ENCODE data around the gene GLP2R. TPM values are rescaled to one million over a fixed set of nuclear protein-coding genes. Genes with fewer than 3 reads are reported as not detected.

Gene GLP2R
- total and polyA plus RNA-seq, 2 experiments from 2014 or later: not detected

DNA sequence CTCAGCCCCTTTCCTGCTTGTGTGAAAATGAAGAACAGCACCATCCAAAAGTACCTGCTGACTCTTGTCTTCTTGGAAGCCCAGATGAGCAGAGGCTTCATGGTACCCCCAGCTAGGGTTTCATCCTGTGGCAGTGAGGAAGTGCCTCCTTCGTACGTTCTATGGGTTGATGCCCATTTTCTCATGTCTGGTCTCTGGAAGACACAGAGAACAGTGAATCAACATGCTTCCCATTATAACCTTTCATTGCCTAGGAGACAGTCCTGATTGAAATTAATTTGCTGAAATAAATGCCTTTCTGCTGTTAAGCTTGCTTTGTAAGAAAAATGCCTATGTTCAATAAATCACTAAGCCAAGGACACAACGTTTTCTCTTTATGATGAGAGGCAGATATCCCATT lies 42.8 kb downstream of the GLP2R start (continued):
- TF ChIP-seq POLR2AphosphoS5 (IDR thresholded peaks at IDR 0.05; ENCODE audit: low read depth): no peak

DNA sequence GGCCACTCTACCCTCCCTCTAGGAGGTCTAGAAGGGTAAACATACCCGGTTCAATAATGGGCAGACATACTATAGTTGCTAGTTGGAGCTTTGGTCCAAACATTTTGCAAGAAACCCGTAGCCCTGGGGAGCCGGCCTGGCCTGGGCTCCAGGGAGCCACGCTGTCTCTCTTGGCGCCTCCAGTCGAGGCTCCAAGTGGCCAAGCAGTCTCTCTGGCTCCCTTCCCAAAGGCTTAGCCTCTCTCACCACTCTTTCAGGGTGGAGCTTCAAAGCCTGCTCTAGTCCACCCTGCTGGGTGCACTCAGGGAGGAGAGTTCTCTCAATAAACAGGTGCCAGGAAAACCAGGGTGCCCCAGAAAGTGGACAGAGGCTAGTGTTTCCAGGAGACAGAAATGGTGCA lies 47.1 kb downstream of the GLP2R start:
- Histone ChIP-seq H3K4me1 (ENCODE audit: insufficient read depth) (no peaks in the 10 kb centered on the region), H2AFZ (no peak overlapping the region), H3K27ac (ENCODE audit: low read depth) (no peak overlapping the region), H3F3A (replicated peaks; ENCODE audit: low read depth) (no peaks in the 10 kb centered on the region), H3K4me2 (no peak overlapping the region), H3K79me2 (replicated peaks; ENCODE audit: insufficient read depth) (no peaks in the 10 kb centered on the region), H4K20me1 (replicated peaks; ENCODE audit: insufficient read depth) (no peaks in the 10 kb centered on the region), H3K4me3 (no peak overlapping the region), H3K27me3 (ENCODE audit: insufficient read depth) (no peaks in the 10 kb centered on the region), H3K36me3 (ENCODE audit: insufficient read depth) (no peaks in the 10 kb centered on the region), H3K9me2 (ENCODE audit: insufficient read depth) (peaks cover 3% of the 10 kb centered on the region; the same call in 1 of the 2 replicates)
- H3K27ac Mint-ChIP-seq: no peak overlapping the region
- TF ChIP-seq EZH2 (IDR thresholded peaks at IDR 0.05; ENCODE audit: low read depth, unreplicated experiment): no peak
- TF ChIP-seq POLR2AphosphoS5 (IDR thresholded peaks at IDR 0.05; ENCODE audit: low read depth): no peak
- TF ChIP-seq, protein P1, sequence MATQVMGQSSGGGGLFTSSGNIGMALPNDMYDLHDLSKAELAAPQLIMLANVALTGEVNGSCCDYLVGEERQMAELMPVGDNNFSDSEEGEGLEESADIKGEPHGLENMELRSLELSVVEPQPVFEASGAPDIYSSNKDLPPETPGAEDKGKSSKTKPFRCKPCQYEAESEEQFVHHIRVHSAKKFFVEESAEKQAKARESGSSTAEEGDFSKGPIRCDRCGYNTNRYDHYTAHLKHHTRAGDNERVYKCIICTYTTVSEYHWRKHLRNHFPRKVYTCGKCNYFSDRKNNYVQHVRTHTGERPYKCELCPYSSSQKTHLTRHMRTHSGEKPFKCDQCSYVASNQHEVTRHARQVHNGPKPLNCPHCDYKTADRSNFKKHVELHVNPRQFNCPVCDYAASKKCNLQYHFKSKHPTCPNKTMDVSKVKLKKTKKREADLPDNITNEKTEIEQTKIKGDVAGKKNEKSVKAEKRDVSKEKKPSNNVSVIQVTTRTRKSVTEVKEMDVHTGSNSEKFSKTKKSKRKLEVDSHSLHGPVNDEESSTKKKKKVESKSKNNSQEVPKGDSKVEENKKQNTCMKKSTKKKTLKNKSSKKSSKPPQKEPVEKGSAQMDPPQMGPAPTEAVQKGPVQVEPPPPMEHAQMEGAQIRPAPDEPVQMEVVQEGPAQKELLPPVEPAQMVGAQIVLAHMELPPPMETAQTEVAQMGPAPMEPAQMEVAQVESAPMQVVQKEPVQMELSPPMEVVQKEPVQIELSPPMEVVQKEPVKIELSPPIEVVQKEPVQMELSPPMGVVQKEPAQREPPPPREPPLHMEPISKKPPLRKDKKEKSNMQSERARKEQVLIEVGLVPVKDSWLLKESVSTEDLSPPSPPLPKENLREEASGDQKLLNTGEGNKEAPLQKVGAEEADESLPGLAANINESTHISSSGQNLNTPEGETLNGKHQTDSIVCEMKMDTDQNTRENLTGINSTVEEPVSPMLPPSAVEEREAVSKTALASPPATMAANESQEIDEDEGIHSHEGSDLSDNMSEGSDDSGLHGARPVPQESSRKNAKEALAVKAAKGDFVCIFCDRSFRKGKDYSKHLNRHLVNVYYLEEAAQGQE (IDR thresholded peaks at IDR 0.05; ENCODE audit: unreplicated experiment): no peak
- TF ChIP-seq STAT1 (IDR thresholded peaks at IDR 0.05; ENCODE audit: unreplicated experiment): no peak
- no peak for TF ChIP-seq JUNB (IDR thresholded peaks at IDR 0.05; ENCODE audit: unreplicated experiment)
- no peak for TF ChIP-seq CREB1 (CRISPR knock-in tag; IDR thresholded peaks at IDR 0.05; ENCODE audit: low read depth)
- TF ChIP-seq, protein P2, sequence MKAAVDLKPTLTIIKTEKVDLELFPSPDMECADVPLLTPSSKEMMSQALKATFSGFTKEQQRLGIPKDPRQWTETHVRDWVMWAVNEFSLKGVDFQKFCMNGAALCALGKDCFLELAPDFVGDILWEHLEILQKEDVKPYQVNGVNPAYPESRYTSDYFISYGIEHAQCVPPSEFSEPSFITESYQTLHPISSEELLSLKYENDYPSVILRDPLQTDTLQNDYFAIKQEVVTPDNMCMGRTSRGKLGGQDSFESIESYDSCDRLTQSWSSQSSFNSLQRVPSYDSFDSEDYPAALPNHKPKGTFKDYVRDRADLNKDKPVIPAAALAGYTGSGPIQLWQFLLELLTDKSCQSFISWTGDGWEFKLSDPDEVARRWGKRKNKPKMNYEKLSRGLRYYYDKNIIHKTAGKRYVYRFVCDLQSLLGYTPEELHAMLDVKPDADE (IDR thresholded peaks at IDR 0.05): no peak
- TF ChIP-seq, protein P3, sequence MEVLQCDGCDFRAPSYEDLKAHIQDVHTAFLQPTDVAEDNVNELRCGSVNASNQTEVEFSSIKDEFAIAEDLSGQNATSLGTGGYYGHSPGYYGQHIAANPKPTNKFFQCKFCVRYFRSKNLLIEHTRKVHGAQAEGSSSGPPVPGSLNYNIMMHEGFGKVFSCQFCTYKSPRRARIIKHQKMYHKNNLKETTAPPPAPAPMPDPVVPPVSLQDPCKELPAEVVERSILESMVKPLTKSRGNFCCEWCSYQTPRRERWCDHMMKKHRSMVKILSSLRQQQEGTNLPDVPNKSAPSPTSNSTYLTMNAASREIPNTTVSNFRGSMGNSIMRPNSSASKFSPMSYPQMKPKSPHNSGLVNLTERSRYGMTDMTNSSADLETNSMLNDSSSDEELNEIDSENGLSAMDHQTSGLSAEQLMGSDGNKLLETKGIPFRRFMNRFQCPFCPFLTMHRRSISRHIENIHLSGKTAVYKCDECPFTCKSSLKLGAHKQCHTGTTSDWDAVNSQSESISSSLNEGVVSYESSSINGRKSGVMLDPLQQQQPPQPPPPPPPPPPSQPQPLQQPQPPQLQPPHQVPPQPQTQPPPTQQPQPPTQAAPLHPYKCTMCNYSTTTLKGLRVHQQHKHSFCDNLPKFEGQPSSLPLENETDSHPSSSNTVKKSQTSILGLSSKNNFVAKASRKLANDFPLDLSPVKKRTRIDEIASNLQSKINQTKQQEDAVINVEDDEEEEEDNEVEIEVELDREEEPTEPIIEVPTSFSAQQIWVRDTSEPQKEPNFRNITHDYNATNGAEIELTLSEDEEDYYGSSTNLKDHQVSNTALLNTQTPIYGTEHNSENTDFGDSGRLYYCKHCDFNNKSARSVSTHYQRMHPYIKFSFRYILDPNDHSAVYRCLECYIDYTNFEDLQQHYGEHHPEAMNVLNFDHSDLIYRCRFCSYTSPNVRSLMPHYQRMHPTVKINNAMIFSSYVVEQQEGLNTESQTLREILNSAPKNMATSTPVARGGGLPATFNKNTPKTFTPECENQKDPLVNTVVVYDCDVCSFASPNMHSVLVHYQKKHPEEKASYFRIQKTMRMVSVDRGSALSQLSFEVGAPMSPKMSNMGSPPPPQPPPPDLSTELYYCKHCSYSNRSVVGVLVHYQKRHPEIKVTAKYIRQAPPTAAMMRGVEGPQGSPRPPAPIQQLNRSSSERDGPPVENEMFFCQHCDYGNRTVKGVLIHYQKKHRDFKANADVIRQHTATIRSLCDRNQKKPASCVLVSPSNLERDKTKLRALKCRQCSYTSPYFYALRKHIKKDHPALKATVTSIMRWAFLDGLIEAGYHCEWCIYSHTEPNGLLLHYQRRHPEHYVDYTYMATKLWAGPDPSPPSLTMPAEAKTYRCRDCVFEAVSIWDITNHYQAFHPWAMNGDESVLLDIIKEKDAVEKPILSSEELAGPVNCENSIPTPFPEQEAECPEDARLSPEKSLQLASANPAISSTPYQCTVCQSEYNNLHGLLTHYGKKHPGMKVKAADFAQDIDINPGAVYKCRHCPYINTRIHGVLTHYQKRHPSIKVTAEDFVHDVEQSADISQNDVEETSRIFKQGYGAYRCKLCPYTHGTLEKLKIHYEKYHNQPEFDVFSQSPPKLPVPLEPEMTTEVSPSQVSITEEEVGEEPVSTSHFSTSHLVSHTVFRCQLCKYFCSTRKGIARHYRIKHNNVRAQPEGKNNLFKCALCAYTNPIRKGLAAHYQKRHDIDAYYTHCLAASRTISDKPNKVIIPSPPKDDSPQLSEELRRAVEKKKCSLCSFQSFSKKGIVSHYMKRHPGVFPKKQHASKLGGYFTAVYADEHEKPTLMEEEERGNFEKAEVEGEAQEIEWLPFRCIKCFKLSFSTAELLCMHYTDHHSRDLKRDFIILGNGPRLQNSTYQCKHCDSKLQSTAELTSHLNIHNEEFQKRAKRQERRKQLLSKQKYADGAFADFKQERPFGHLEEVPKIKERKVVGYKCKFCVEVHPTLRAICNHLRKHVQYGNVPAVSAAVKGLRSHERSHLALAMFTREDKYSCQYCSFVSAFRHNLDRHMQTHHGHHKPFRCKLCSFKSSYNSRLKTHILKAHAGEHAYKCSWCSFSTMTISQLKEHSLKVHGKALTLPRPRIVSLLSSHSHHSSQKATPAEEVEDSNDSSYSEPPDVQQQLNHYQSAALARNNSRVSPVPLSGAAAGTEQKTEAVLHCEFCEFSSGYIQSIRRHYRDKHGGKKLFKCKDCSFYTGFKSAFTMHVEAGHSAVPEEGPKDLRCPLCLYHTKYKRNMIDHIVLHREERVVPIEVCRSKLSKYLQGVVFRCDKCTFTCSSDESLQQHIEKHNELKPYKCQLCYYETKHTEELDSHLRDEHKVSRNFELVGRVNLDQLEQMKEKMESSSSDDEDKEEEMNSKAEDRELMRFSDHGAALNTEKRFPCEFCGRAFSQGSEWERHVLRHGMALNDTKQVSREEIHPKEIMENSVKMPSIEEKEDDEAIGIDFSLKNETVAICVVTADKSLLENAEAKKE (CRISPR knock-in tag; IDR thresholded peaks at IDR 0.05): no peak
- no peak for TF ChIP-seq EZH2phosphoT487 (IDR thresholded peaks at IDR 0.05; ENCODE audit: unreplicated experiment)
- ATAC-seq: no peak
- H3K36me3 Mint-ChIP-seq (ENCODE audit: low read depth): no peaks in the 10 kb centered on the region; the same call in 2 of the 3 replicates
- DNase-seq (ENCODE audit: low spot score): no peak
- no peaks in the 10 kb centered on the region for H3K9me3 Mint-ChIP-seq
- no peaks in the 10 kb centered on the region; the same call in 1 of the 3 replicates for H3K4me1 Mint-ChIP-seq
- no peaks in the 10 kb centered on the region for H3K27me3 Mint-ChIP-seq (ENCODE audit: insufficient read depth, low read depth, poor library complexity)
- no peak overlapping the region for H3K4me3 Mint-ChIP-seq
